ENCODE measurements around the gene AFF1.
"Not testable (repeated sequence)": the region's sequence is repeated elsewhere in the genome, so short reads cannot be mapped to it uniquely, and the experiment has no call there.

AFF1 gene

DNA sequence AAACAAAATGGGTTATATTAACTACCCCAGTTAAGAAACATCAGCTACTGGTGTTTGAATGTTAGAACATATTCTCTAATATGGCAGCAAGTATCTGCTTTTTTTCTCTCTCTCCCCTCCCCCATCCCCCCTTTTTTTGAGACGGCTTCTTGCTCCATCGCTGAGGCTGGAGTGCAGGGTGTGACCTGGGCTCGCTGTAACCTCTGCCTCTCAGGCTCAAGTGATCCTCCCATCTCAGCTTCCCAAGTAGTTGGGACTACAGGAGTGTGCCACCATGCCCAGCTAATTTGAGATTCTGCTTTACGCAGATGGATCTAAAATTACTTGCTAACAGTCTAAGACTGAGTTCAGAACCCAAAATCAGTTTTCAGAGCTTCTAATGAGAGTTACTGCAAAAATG, 101.9 kb downstream of the AFF1 start:
- DNase-seq (ENCODE audit: low read depth in 2 of 2), result no peak

- not testable (repeated sequence) for DNase-seq (ENCODE audit: low read depth in 2 of 2)
Observed at GRCh38 chr4:87037171-87037570, 102.4 kb downstream of the AFF1 start.

DNA sequence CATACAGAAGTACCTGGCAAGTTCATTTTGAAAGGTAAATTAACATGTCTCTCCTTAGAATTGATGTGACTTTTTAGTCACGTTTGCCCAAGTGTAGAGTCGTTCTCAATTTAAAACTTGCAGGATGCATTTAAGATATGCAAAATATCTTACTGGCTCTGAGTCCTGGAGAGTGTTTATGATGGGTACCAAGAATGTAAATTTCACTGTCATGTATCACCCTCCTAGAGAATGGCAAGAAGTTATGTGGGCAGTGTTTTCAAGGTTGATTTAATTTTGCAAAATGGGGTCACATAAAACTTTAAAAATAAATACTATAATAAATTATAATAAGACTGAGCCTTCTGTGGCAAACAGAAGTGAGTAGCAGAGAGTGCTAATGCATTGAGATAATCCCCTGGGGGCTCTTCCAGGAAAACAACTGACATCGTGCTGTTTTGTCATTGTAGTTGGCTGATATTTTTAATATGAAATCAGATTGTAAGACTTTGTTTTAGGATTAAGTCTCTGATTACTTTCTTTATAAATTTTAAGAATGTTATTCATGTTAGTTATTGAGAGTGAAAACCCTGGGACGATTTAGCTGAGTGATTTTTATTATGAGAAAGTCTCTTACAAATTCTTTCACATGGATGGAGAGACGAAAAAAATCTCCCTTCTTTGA, 103.0 kb downstream of the AFF1 start:
- no peak for DNase-seq (ENCODE audit: low read depth in 2 of 2)

- DNase-seq (ENCODE audit: low read depth in 2 of 2), result no peak
Observed at GRCh38 chr4:87038837-87039615, 104.2 kb downstream of the AFF1 start.

DNA sequence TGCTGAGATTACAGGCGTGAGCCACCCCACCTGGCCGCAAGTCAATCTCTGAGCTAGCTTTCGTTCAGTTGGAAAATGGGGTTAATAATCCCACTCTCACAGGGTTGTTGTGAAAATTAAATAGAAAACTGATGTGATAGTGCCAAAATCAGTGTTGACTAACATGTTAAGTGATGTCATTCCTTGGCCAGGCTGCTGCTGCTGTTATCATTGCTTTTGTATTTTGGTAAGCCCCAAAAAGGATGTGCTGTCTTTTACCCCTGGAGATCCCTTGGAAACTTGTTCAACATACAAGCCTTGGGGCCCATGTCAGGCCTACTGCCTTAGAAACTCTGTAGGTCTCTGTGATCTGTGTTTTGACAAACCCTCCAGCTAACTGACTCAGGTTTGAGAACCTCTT, 106.3 kb downstream of the AFF1 start:
- DNase-seq (ENCODE audit: low read depth in 2 of 2), result no peak

DNA sequence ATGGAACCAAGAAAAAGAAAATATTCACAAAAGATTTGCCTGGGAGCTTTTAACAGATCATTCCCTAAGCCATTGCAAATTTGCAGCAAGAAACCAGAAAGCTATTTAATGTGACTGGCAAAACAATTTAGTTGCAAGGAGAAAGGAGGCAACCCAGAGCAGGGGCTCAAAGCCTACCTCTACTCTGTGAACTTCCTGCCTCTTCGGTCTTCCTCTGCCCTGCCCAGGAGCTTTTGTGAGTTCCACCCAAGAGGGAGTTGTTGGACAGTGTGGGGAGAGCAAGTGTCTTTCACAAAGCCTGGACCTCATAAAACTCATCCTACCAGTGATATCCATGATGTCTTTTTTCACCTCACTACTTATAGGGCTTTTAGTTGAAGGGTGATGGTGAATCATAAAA, 107.4 kb downstream of the AFF1 start:
- DNase-seq (ENCODE audit: low read depth in 2 of 2), result no peak

DNA sequence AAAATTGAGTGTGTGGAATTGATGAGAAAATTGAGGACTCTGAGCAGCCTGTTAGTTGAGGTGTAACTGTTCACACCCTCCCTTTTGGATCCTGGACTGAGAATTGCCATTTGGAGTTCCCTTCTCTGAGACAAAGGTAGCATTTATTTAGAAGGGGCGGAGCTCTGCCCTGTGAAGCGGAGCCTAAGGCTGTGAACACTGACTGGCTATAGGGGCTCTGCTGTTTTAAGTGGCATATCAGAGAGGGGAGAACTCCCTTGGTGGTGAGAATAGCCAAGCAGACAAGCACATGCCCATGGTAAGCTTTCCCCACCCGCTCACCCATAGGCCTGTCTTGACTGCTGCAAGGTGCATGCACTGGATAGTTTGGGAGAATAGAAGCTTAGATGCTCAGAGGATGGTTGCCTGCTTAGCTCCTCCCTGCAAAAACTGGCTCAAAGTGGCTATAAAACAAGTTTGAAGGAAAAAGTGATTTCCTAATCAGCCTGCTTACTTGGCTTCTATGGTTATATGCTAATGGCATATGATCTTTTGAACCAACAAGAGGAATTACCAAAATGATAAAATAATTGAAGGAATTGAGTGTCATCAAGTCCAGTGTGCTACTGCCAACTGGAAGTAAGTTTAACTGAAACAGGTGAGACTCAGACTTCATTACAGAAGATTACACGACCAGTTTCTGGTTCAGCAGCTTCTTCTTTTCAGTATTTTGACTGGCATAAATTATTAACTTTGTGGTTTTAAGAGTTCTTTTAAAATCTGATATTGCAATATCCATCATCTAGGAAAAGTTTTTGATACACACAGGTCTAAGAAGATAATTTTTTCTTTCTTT, 108.4 kb downstream of the AFF1 start:
- DNase-seq (ENCODE audit: low read depth in 2 of 2), result no peak

DNA sequence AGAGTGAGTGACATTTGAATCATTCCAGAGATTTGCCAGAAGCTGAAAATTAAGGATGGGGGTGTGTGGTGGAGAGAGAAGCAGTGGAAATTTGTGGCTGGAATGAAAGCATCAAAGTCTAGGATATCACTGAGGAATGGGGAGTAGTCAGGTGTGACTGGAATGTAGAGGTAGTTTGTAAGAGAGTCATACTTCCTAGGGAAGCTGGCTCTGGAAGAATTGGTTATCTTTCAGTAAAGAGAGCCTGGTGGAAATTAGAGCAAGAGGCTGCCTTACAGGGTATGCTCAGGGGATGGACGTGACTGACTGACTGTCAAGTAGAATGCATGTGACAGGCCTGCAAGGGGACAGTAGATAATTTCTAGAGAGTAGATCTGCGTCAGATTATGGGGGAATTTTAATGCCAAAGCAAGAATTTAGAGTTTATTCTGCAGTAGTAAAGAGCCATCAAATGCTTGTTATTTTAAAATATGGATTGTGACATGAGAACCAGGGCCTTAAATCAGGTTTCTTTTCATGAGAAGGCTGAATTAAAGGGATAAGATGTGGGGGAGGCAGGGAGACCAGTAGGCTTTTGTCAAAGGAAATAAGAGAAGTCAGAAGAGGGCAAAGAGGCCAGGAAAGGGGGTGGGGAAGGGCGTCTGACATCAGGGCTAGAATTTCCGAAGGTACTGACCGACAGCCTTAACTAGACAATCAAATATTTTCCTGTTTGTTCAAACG, 109.9 kb downstream of the AFF1 start:
- DNase-seq (ENCODE audit: low read depth in 2 of 2), result no peak

- DNase-seq (ENCODE audit: low read depth in 2 of 2), result no peak
Observed at GRCh38 chr4:87045234-87045558, 110.4 kb downstream of the AFF1 start.

DNA sequence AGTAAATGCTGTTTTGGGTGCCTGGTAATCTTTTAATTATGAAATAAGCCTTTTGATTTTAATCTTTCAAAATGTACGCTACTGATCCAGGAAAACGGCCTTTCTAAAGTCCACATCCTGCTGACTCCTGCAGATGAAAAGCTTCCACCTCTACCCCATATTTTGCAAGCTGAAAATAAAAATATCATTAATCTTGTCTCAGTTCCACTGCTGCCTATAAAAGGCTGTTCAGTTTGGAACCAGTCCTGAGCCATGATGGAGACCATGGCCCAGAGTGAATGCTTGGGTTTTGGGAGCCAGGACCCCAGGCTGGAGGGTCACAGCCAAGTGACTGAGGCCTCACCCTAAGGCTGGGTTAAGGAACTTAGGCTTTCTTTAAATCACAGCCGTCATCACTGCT, 110.8 kb downstream of the AFF1 start:
- no peak for DNase-seq (ENCODE audit: low read depth in 2 of 2)

DNA sequence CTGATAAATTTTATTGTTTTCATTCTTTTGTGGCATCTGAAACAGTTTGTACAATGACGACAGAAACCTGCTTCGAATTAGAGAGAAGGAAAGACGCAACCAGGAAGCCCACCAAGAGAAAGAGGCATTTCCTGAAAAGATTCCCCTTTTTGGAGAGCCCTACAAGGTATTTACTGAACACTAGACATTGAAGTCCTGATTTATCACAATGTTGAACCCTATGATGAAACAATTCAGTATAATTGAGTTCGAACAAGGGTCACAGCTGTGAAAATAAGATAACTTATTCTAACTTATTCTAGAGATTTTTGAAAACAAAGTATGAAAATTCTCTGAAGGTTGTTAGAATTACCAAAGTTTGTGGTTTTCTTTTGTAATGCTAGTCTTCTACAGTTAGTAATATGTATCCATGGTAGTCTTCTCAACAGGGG, 111.3 kb downstream of the AFF1 start:
- peak; percentile 76 to 80 for DNase-seq (ENCODE audit: low read depth in 2 of 2)

- no peak for DNase-seq (ENCODE audit: low read depth in 2 of 2)
Observed at GRCh38 chr4:87047281-87047798, 112.5 kb downstream of the AFF1 start.

GRCh38 chr4:87049508-87049907, 114.7 kb downstream of the AFF1 start:
- DNase-seq (ENCODE audit: low read depth in 2 of 2), result no peak

- no peak for DNase-seq (ENCODE audit: low read depth in 2 of 2)
Observed at GRCh38 chr4:87050596-87050995, 115.8 kb downstream of the AFF1 start.

- DNase-seq (ENCODE audit: low read depth in 2 of 2), result no peak
Observed at GRCh38 chr4:87051121-87051713, 116.4 kb downstream of the AFF1 start.

- no peak for DNase-seq (ENCODE audit: low read depth in 2 of 2)
Observed at GRCh38 chr4:87052615-87053014, 117.8 kb downstream of the AFF1 start.

DNA sequence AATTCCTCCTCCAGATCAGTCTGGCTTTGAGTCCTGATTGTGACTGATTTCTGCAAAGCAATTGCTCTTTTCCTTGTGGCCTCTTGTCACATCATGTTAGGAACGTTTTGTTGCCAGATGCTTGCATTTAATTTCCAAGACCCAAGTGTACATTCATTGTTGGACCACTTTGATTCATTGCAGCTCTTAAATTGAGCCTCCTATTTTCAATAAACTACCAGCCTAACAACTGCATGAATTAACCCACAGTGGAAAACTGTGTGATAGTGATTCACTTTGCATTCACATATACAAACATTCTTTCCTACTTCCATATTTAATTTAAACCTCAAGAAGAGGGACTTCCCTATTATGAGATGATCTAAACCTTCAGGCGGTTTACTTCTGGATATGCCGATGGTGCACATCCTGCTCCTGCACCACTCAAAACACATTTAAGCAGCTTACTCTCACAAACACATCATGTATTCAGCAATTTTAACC, 118.4 kb downstream of the AFF1 start:
- DNase-seq (ENCODE audit: low read depth in 2 of 2), result no peak

- DNase-seq (ENCODE audit: low read depth in 2 of 2), result no peak
Observed at GRCh38 chr4:87053802-87054767, 119.3 kb downstream of the AFF1 start.

DNA sequence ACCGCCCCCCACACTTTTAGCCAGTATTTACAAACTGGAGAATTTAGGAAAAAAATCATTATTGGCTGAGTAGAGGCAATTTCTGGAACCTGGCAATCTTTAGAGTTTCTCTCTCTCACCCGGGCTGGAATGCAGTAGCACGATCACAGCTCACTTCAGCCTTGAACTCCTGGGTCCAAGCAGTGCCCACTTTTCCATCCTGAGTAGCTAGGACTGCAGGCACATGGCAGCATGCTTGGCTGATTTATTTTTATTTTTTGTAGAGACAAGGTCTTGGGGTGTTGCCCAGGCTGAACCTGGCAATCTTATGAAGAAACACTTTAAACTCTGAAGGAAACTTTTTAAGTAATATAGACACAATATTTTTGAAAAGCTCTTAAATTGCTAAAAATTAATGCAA, 120.1 kb downstream of the AFF1 start:
- no peak for DNase-seq (ENCODE audit: low read depth in 2 of 2)

GRCh38 chr4:87055311-87055710, 120.5 kb downstream of the AFF1 start:
- no peak for DNase-seq (ENCODE audit: low read depth in 2 of 2)

All from fibroblast of skin of left biceps (primary cell).